Prostate gland (tissue), 2 donors: Measurements from ENCODE around the gene CABP4.
"Not testable (repeated sequence)": the region's sequence is repeated elsewhere in the genome, so short reads cannot be mapped to it uniquely, and the experiment has no call there.

Source experiments
- POLR2A ChIP-seq: fragments of 450-650 bp; IDR thresholded peaks from one replicate; pipeline ENCODE4 v1.6.1; 2016; ENCODE audit warnings: antibody characterized with exemption, mild to moderate bottlenecking
- TF ChIP-seq, protein P1 (sequence below), 4 experiments: fragments of 200-600 bp in 2 of 4; fragments of 450-650 bp in 2 of 4; sonication (generic) in 2 of 4; IDR thresholded peaks; 1 replicate in 3 of 4; 2 replicates in 1 of 4; pipeline ENCODE4 v1.5.1; 2016 to 2019; ENCODE audit warnings: antibody characterized with exemption in 4 of 4, mild to moderate bottlenecking in 2 of 4, moderate library complexity in 2 of 4

DNA sequence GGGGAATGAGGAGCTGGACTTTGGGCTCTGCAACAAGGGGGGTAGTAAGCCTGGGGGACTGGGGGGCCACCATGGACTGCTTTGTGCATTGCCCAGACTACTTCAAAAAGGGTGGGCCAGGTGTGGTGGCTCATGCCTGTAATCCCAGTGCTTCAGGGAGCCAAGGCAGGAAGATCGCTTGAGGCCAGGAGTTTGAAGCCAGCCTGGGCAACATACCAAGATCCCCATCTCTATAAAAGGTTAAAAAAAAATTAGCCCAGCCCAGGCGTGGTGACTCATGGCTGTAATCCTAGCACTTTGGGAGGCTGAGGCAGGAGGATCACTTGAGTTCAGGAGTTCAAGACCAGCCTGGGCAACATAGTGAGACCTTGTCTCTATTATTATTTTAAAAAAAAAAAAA is 10.4 kb downstream of the CABP4 start:
- TF ChIP-seq, protein P1, sequence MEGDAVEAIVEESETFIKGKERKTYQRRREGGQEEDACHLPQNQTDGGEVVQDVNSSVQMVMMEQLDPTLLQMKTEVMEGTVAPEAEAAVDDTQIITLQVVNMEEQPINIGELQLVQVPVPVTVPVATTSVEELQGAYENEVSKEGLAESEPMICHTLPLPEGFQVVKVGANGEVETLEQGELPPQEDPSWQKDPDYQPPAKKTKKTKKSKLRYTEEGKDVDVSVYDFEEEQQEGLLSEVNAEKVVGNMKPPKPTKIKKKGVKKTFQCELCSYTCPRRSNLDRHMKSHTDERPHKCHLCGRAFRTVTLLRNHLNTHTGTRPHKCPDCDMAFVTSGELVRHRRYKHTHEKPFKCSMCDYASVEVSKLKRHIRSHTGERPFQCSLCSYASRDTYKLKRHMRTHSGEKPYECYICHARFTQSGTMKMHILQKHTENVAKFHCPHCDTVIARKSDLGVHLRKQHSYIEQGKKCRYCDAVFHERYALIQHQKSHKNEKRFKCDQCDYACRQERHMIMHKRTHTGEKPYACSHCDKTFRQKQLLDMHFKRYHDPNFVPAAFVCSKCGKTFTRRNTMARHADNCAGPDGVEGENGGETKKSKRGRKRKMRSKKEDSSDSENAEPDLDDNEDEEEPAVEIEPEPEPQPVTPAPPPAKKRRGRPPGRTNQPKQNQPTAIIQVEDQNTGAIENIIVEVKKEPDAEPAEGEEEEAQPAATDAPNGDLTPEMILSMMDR (IDR thresholded peaks at IDR 0.05) = not testable (repeated sequence)
- TF ChIP-seq POLR2A = not testable (repeated sequence)
